Keratinocyte (primary cell): ENCODE measurements around the gene SUN5. TPM values are rescaled to one million over a fixed set of nuclear protein-coding genes. Genes with fewer than 3 reads are reported as not detected.

Experiments
- DNase-seq: peaks from one replicate; pipeline ENCODE4 v3.0.0-alpha.2; 2011; ENCODE audit warnings: low read depth, missing footprints, low spot score
- FAIRE-seq: peaks from 2 replicates; lab custom pipeline; 2011; peaks lifted over from hg19 to GRCh38; lab: Jason Lieb, UNC
- H2AFZ ChIP-seq: 2 replicates; pipeline ENCODE4 v1.6.0; 2012; ENCODE audit warnings: low read length, control low read depth, inconsistent platforms; ENCODE audit not compliant: control insufficient read depth
- H3K27ac ChIP-seq: 2 replicates; pipeline ENCODE4 v1.5.1; 2011; ENCODE audit warnings: low read length; ENCODE audit not compliant: control insufficient read depth, insufficient read depth
- H3K27me3 ChIP-seq: 3 replicates; pipeline ENCODE4 v1.6.0; 2011; ENCODE audit warnings: low read length; ENCODE audit not compliant: control insufficient read depth, insufficient read depth; ENCODE audit errors: extremely low read depth
- H3K36me3 ChIP-seq, 2 experiments: 2 replicates in 1 of 2; 3 replicates in 1 of 2; pipeline ENCODE4 v1.5.1; 2011; ENCODE audit warnings: low read length in 2 of 2, mild to moderate bottlenecking in 1 of 2; ENCODE audit not compliant: control insufficient read depth in 2 of 2, insufficient read depth in 2 of 2; ENCODE audit errors: extremely low read depth in 1 of 2
- H3K4me1 ChIP-seq: 3 replicates; pipeline ENCODE4 v1.5.1; 2011; ENCODE audit warnings: low read length; ENCODE audit not compliant: control insufficient read depth, insufficient read depth; ENCODE audit errors: extremely low read depth
- H3K4me2 ChIP-seq: 3 replicates; pipeline ENCODE4 v1.6.0; 2011; ENCODE audit warnings: low read depth, low read length; ENCODE audit not compliant: control insufficient read depth, insufficient read depth; ENCODE audit errors: extremely low read depth
- H3K4me3 ChIP-seq, 3 experiments: fragments of 200-600 bp in 1 of 3; sonication (generic) in 1 of 3; 2 replicates in 2 of 3; 3 replicates in 1 of 3; pipeline ENCODE4 v1.5.1; 2011 to 2016; ENCODE audit warnings: low read length in 3 of 3, mild to moderate bottlenecking in 3 of 3, control low read depth in 2 of 3, inconsistent platforms in 1 of 3, low read depth in 1 of 3, mixed read lengths in 1 of 3, mixed run types in 1 of 3, moderate library complexity in 1 of 3; ENCODE audit not compliant: control insufficient read depth in 2 of 3, insufficient read depth in 2 of 3; ENCODE audit errors: extremely low read depth in 1 of 3
- H3K79me2 ChIP-seq: 2 replicates; pipeline ENCODE4 v1.6.0; 2012; ENCODE audit warnings: low read length; ENCODE audit not compliant: control insufficient read depth, insufficient read depth
- H3K9ac ChIP-seq: 3 replicates; pipeline ENCODE4 v1.6.0; 2011; ENCODE audit warnings: low read length; ENCODE audit not compliant: control insufficient read depth, insufficient read depth; ENCODE audit errors: extremely low read depth
- H3K9me1 ChIP-seq: 3 replicates; pipeline ENCODE4 v1.6.0; 2011; ENCODE audit warnings: low read length; ENCODE audit not compliant: control insufficient read depth, insufficient read depth; ENCODE audit errors: extremely low read depth
- H3K9me3 ChIP-seq: 2 replicates; pipeline ENCODE4 v1.5.1; 2012; ENCODE audit warnings: low read depth, low read length; ENCODE audit not compliant: control insufficient read depth
- H4K20me1 ChIP-seq: 3 replicates; pipeline ENCODE4 v1.6.0; 2011; ENCODE audit warnings: low read length; ENCODE audit not compliant: control insufficient read depth, insufficient read depth; ENCODE audit errors: extremely low read depth
- EZH2 ChIP-seq: IDR thresholded peaks from one replicate; pipeline ENCODE4 v1.6.1; 2012; ENCODE audit warnings: inconsistent platforms, mild to moderate bottlenecking, low read length, moderate library complexity
- dilution Hi-C: fragments of 300-500 bp; cut with MboI; formaldehyde crosslinking; loops from one replicate; pipeline ENCODE4 v1.7.0; 2020; ENCODE audit warnings: low sequenced_read_pairs; ENCODE audit not compliant: extremely low pct_ligation_motif_present
- polyA plus RNA-seq, 5 experiments: library from polyadenylated mRNA; depleted of rRNA in 3 of 5; stranded (reverse) in 3 of 5; stranded (forward) in 1 of 5; unstranded in 1 of 5; fragments of >200 nt; gene quantifications; 1 replicate in 1 of 5; 2 replicates in 3 of 5; 3 replicates in 1 of 5; pipeline versions ENCODE4 v1.2.1 to v1.2.3, GENCODE V29; 2011 to 2012; ENCODE audit warnings: missing spikeins in 2 of 5, low read depth in 1 of 5, low replicate concordance in 1 of 5
- TF ChIP-seq, protein P1 (sequence below), 3 experiments: IDR thresholded peaks in 1 of 3; conservative IDR thresholded peaks in 1 of 3; optimal IDR thresholded peaks in 1 of 3; 2 replicates in 2 of 3; 3 replicates in 1 of 3; pipeline versions ENCODE3 to v1.5.1; 2011; ENCODE audit warnings: low read length in 3 of 3, mild to moderate bottlenecking in 3 of 3, moderate library complexity in 2 of 3, control low read depth in 1 of 3, inconsistent platforms in 1 of 3; ENCODE audit not compliant: insufficient read depth in 2 of 3; ENCODE audit errors: extremely low read depth in 1 of 3

Gene SUN5
- polyA plus RNA-seq, 1 donor (not counting 4 experiments of a cell fraction or from before 2014, with no cell fraction given): not detected

DNA sequence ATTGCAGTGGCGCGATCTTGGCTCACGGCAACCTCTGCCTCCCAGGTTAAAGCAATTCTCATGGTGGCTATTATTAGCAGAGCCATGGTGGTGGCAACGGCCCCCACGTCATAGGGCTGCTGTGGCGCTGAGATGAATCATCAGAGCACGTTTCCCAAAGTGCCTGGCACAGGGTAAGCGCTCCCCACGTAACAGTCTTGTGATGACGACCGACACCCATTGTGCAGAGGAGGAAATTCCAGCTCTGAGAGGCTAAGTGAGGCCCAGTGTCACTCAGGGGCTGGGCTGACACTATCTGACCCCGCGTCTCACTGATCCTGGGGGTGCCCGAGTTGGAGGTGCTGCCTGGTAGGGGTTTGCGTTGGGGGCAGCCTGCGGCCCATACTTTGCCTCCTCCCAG is 16.2 kb downstream of the SUN5 start:
- Histone ChIP-seq H3K27ac (no peak overlapping the region), H3K79me2 (no peaks in the 10 kb centered on the region), H3K27me3 (no peaks in the 10 kb centered on the region), H3K4me1 (no peaks in the 10 kb centered on the region), H3K4me2 (no peak overlapping the region), H2AFZ (no peak overlapping the region), H4K20me1 (no peaks in the 10 kb centered on the region), H3K9ac (no peak overlapping the region), H3K4me3 (no peak overlapping the region), H3K9me3 (no peaks in the 10 kb centered on the region), H3K9me1 (no peaks in the 10 kb centered on the region), H3K36me3 (no peaks in the 10 kb centered on the region)
- TF ChIP-seq, protein P1, sequence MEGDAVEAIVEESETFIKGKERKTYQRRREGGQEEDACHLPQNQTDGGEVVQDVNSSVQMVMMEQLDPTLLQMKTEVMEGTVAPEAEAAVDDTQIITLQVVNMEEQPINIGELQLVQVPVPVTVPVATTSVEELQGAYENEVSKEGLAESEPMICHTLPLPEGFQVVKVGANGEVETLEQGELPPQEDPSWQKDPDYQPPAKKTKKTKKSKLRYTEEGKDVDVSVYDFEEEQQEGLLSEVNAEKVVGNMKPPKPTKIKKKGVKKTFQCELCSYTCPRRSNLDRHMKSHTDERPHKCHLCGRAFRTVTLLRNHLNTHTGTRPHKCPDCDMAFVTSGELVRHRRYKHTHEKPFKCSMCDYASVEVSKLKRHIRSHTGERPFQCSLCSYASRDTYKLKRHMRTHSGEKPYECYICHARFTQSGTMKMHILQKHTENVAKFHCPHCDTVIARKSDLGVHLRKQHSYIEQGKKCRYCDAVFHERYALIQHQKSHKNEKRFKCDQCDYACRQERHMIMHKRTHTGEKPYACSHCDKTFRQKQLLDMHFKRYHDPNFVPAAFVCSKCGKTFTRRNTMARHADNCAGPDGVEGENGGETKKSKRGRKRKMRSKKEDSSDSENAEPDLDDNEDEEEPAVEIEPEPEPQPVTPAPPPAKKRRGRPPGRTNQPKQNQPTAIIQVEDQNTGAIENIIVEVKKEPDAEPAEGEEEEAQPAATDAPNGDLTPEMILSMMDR (optimal IDR thresholded peaks at IDR 0.05 in 1 of 3, IDR thresholded peaks at IDR 0.05 in 1 of 3, conservative IDR thresholded peaks at IDR 0.05 in 1 of 3; ENCODE audit: extremely low read depth in 1 of 3, insufficient read depth in 2 of 3, low read length in 3 of 3): no peak
- no peak for TF ChIP-seq EZH2
- DNase-seq (no peak), FAIRE-seq (no peak)
- dilution Hi-C loops: no loop called here

DNA sequence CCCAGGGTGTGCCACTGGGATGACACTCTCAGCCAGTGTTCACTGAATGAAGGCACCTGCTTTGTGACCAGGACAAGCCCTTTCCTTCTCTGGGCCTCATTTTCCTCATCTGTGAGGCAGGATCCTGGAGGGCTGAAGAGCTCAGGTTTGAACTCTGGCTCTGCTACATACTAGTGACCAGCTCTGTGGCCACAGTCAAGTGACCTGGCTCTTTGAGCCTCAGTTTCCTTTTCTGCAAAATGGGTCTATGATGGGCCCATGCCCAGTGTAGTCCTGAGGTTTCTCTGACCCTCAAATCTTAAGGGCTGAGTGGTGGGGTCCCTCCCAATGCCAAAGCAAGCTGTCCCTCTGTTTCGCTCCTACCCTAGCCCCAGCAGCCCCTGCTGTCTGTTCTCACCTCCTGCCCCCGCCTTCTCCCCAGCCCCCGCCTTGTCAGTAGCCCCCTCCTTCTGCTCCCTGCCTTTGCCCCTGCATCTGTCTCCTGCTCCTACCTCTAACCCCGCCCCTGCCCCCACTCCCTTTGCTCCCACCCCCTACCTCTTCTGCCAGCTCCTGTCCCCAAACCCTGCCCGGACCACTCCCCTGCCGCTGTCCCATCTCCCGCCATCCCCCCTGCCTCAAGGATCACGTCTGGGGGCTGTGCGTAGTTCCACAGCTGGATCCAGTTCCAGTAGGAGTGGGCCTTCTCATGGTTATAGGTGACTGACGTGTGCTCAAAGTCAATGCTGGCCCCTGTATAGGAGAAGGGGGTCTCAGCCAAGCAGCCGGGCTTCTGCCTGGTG is 17.0 kb downstream of the SUN5 start:
- FAIRE-seq: no peak
- Histone ChIP-seq H3K79me2 (no peaks in the 10 kb centered on the region), H3K9ac (no peak overlapping the region), H3K27me3 (no peaks in the 10 kb centered on the region), H4K20me1 (no peaks in the 10 kb centered on the region), H3K36me3 (no peaks in the 10 kb centered on the region), H2AFZ (no peak overlapping the region), H3K4me3 (no peak overlapping the region), H3K4me1 (no peaks in the 10 kb centered on the region), H3K27ac (no peak overlapping the region), H3K9me1 (no peaks in the 10 kb centered on the region), H3K9me3 (no peaks in the 10 kb centered on the region), H3K4me2 (no peak overlapping the region)
- no peak for DNase-seq
- dilution Hi-C loops: no loop called here
- TF ChIP-seq, protein P1 (optimal IDR thresholded peaks at IDR 0.05 in 1 of 3, IDR thresholded peaks at IDR 0.05 in 1 of 3, conservative IDR thresholded peaks at IDR 0.05 in 1 of 3; ENCODE audit: extremely low read depth in 1 of 3, insufficient read depth in 2 of 3, low read length in 3 of 3): no peak
- TF ChIP-seq EZH2: no peak
